ENCODE data around the gene FCRL5. TPM values are rescaled to one million over a fixed set of nuclear protein-coding genes. Genes with fewer than 3 reads are reported as not detected.

The FCRL5 gene
- total RNA-seq, 1 experiment from 2014 or later: not detected

GRCh38 chr1:157495285-157495684 is 57.0 kb downstream of the FCRL5 start:
- intact Hi-C loops (cut with micrococcal nuclease; ENCODE audit: unreplicated experiment): loop anchor here (5.0 kb wide), 1 partner anchor 627 kb away; no protein-coding TSS in a partner anchor
- no peak for DNase-seq (ENCODE audit: low spot score)
- no TSS peak for BruUV-seq (replicated peaks)

GRCh38 chr1:157494093-157494492 is 58.2 kb downstream of the FCRL5 start:
- BruUV-seq (replicated peaks): no TSS peak
- H3K27ac ChIP-seq (ENCODE audit: low read depth, low read length, poor library complexity, severe bottlenecking): no peak overlapping the region
- no peaks in the 10 kb centered on the region for H3K4me1 ChIP-seq (ENCODE audit: insufficient read depth, low read length, poor library complexity, severe bottlenecking)
- intact Hi-C loops (cut with micrococcal nuclease; ENCODE audit: unreplicated experiment): loop anchor here (5.0 kb wide), 2 partner anchors 182 to 322 kb away; no protein-coding TSS in a partner anchor
- no peak overlapping the region for H3K4me3 ChIP-seq (ENCODE audit: low read depth, low read length, poor library complexity, severe bottlenecking)
- CTCF ChIA-PET: interaction anchor here (0.6 kb wide), 2 partner anchors 316 to 339 kb away, joined by 4 to 6 read pairs; no protein-coding TSS in a partner anchor
- peaks cover 19% of the 10 kb centered on the region for H3K27me3 ChIP-seq (replicated peaks; ENCODE audit: insufficient read depth, low read depth, low read length, poor library complexity)
- TF ChIP-seq CTCF (conservative IDR thresholded peaks at IDR 0.05; ENCODE audit: low read depth, low read length): no peak
- no peak for TF ChIP-seq EZH2 (IDR thresholded peaks at IDR 0.05; ENCODE audit: borderline replicate concordance, low read depth, low read length, poor library complexity, severe bottlenecking)
- no peak for DNase-seq (ENCODE audit: low spot score)
- POLR2A ChIA-PET (ENCODE audit: low non-redundant PET): no interaction called here
- H3K9me3 ChIP-seq (ENCODE audit: low read depth, low read length, poor library complexity, severe bottlenecking): no peaks in the 10 kb centered on the region
- no peaks in the 10 kb centered on the region for H3K36me3 ChIP-seq (ENCODE audit: insufficient read depth, low read length, poor library complexity, severe bottlenecking)

More at GRCh38 chr1:157495285-157495684, 57.0 kb downstream of the FCRL5 start:
- H3K4me1 ChIP-seq (ENCODE audit: insufficient read depth, low read length, poor library complexity, severe bottlenecking): no peaks in the 10 kb centered on the region
- no peaks in the 10 kb centered on the region for H3K9me3 ChIP-seq (ENCODE audit: low read depth, low read length, poor library complexity, severe bottlenecking)
- no peak overlapping the region for H3K27ac ChIP-seq (ENCODE audit: low read depth, low read length, poor library complexity, severe bottlenecking)
- peaks cover 19% of the 10 kb centered on the region for H3K27me3 ChIP-seq (replicated peaks; ENCODE audit: insufficient read depth, low read depth, low read length, poor library complexity)
- ChIA-PET POLR2A (ENCODE audit: low non-redundant PET) (interaction anchor here (0.6 kb wide), 1 partner anchor 607 kb away, joined by 3 read pairs; no protein-coding TSS in a partner anchor), CTCF (interaction anchor here (1.4 kb wide), 1 partner anchor 10 kb away, joined by 5 read pairs; no protein-coding TSS in a partner anchor)
- TF ChIP-seq EZH2 (IDR thresholded peaks at IDR 0.05; ENCODE audit: borderline replicate concordance, low read depth, low read length, poor library complexity, severe bottlenecking): no peak
- no peak for TF ChIP-seq CTCF (conservative IDR thresholded peaks at IDR 0.05; ENCODE audit: low read depth, low read length)
- no peak overlapping the region for H3K4me3 ChIP-seq (ENCODE audit: low read depth, low read length, poor library complexity, severe bottlenecking)
- no peaks in the 10 kb centered on the region for H3K36me3 ChIP-seq (ENCODE audit: insufficient read depth, low read length, poor library complexity, severe bottlenecking)

- no TSS peak for BruUV-seq (replicated peaks)
- H3K27ac ChIP-seq (ENCODE audit: low read depth, low read length, poor library complexity, severe bottlenecking): no peak overlapping the region
- H3K4me3 ChIP-seq (ENCODE audit: low read depth, low read length, poor library complexity, severe bottlenecking): no peak overlapping the region
- peak; percentile 73 for DNase-seq (ENCODE audit: low spot score)
- ChIA-PET CTCF (no interaction called here), POLR2A (ENCODE audit: low non-redundant PET) (no interaction called here)
- peaks cover 19% of the 10 kb centered on the region for H3K27me3 ChIP-seq (replicated peaks; ENCODE audit: insufficient read depth, low read depth, low read length, poor library complexity)
- no peaks in the 10 kb centered on the region for H3K9me3 ChIP-seq (ENCODE audit: low read depth, low read length, poor library complexity, severe bottlenecking)
- TF ChIP-seq CTCF (conservative IDR thresholded peaks at IDR 0.05; ENCODE audit: low read depth, low read length) (peak; percentile 71), EZH2 (IDR thresholded peaks at IDR 0.05; ENCODE audit: borderline replicate concordance, low read depth, low read length, poor library complexity, severe bottlenecking) (no peak)
- intact Hi-C loops (cut with micrococcal nuclease; ENCODE audit: unreplicated experiment): loop anchor here (1.0 to 5.0 kb wide), 3 partner anchors 113 to 318 kb away; no protein-coding TSS in a partner anchor
- H3K36me3 ChIP-seq (ENCODE audit: insufficient read depth, low read length, poor library complexity, severe bottlenecking): no peaks in the 10 kb centered on the region
- no peaks in the 10 kb centered on the region for H3K4me1 ChIP-seq (ENCODE audit: insufficient read depth, low read length, poor library complexity, severe bottlenecking)
Observed at GRCh38 chr1:157490467-157491165, 61.7 kb downstream of the FCRL5 start.
